HG02798 (cell line): ENCODE results near the gene HOXB2.

Source experiments
- ATAC-seq: cut with Tn5 transposase; IDR thresholded peaks from one replicate; pipeline ENCODE4 v1.9.1; 2021; ENCODE audit warnings: mild to moderate bottlenecking; ENCODE audit not compliant: unreplicated experiment, poor library complexity

Gene HOXB2

GRCh38 chr17:48567646-48568354 is 22.9 kb upstream of the HOXB2 start:
- ATAC-seq = no peak

- ATAC-seq = no peak
Observed at GRCh38 chr17:48567209-48567608, 22.3 kb upstream of the HOXB2 start.

- ATAC-seq = no peak
Observed at GRCh38 chr17:48566717-48567116, 21.8 kb upstream of the HOXB2 start.

- ATAC-seq = no peak
Observed at GRCh38 chr17:48565925-48566710, 21.2 kb upstream of the HOXB2 start.

- ATAC-seq = no peak
Observed at GRCh38 chr17:48565022-48565554, 20.2 kb upstream of the HOXB2 start.

- ATAC-seq = no peak
Observed at GRCh38 chr17:48564188-48565021, 19.5 kb upstream of the HOXB2 start.

GRCh38 chr17:48563867-48564187 is 18.9 kb upstream of the HOXB2 start:
- ATAC-seq = no peak

- ATAC-seq = no peak
Observed at GRCh38 chr17:48563385-48563838, 18.5 kb upstream of the HOXB2 start.

GRCh38 chr17:48562934-48563333 is 18.0 kb upstream of the HOXB2 start:
- no peak for ATAC-seq

GRCh38 chr17:48561884-48562810 is 17.2 kb upstream of the HOXB2 start:
- peak; percentile 38 for ATAC-seq

GRCh38 chr17:48559840-48560817 is 15.2 kb upstream of the HOXB2 start:
- ATAC-seq = no peak

- no peak for ATAC-seq
Observed at GRCh38 chr17:48559122-48559839, 14.4 kb upstream of the HOXB2 start.

- ATAC-seq = no peak
Observed at GRCh38 chr17:48558831-48559121, 13.9 kb upstream of the HOXB2 start.

GRCh38 chr17:48558057-48558830 is 13.3 kb upstream of the HOXB2 start:
- ATAC-seq = no peak

- no peak for ATAC-seq
Observed at GRCh38 chr17:48556576-48557401, 11.9 kb upstream of the HOXB2 start.

- ATAC-seq = no peak
Observed at GRCh38 chr17:48556229-48556575, 11.3 kb upstream of the HOXB2 start.
